Measurements from ENCODE around the gene DHFR2.
A peak's percentile ranks its signal among the peaks of the same experiment; 100 is the strongest.
"Not testable (repeated sequence)": the region's sequence is repeated elsewhere in the genome, so short reads cannot be mapped to it uniquely, and the experiment has no call there.

Gene DHFR2

DNA sequence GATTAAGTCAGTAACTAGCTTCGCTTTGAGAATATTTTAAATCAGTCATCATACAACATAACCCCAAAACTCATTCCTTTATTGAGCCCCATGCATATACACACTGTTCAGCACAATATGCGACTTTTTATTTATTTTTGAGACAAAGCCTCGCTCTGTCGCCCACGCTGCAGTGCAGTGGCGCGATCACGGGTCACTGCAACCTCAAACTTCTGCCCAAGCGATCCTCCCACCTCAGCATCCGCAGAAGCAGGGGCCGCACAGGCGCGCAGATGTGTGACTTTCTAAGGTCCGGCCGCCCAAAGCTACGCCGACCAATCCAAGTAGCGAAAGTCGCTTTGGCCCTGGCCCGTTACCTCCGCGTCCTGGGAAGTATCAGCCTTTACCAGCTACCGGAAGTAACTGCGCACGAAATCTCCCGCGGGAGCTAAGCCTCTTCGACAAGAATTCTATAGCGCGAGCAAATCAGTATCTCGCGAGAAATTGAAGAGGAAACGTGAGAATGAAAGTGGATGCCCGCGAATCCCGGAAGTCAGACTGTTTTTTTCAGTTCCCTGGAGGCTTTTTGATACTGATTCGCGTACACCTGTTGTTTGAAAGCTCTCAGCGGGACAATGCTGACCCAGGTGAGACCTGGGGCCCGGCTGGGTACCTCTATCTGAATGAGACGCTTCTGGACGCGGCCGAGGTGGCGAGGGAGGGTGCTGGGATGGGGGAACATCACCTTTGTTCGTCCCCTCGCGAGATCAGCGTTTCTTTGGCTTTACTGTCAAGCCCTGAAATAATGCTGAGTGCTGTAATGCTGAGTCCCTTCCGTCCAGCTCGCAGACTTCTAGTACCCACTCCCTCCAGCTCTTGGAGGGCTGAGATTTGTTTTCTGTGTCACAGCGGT lies at the start of gene DHFR2, which contains the start of gene NSUN3:
Gene DHFR2, minus strand, starts transcription at position 404 of the 892 bp plus-strand sequence. CDS start 1,405 bp downstream, outside the sequence.
Gene NSUN3, plus strand, starts transcription at position 549 of the 892 bp plus-strand sequence. Its CDS starts 66 bp downstream, at position 615.
- TF ChIP-seq, protein P1, sequence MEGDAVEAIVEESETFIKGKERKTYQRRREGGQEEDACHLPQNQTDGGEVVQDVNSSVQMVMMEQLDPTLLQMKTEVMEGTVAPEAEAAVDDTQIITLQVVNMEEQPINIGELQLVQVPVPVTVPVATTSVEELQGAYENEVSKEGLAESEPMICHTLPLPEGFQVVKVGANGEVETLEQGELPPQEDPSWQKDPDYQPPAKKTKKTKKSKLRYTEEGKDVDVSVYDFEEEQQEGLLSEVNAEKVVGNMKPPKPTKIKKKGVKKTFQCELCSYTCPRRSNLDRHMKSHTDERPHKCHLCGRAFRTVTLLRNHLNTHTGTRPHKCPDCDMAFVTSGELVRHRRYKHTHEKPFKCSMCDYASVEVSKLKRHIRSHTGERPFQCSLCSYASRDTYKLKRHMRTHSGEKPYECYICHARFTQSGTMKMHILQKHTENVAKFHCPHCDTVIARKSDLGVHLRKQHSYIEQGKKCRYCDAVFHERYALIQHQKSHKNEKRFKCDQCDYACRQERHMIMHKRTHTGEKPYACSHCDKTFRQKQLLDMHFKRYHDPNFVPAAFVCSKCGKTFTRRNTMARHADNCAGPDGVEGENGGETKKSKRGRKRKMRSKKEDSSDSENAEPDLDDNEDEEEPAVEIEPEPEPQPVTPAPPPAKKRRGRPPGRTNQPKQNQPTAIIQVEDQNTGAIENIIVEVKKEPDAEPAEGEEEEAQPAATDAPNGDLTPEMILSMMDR (conservative IDR thresholded peaks at IDR 0.05; ENCODE audit: low read depth, low read length) = no peak
- DNase-seq (ENCODE audit: low read depth) = peak; percentile 98
- peak within 1 kb of the TSS; percentile 82 for H3K4me3 ChIP-seq (ENCODE audit: low read depth, low read length)

DNA sequence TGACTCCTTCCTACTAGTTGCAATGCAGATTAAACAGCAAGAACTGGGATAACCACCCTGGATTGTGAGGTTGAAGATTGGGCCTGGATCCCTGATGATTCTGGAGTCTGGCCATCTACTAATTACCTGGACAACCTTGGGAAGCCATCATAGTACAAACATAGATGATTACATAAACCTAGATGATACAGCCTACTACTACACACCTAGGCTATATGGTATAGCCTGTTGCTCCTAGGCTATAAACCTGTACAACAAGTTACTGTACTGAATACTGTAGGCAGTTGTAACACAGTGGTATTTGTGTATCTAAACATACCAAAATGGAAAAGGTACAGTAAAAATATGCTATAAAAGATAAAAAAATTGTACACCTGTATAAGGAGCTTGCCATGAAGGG lies 48.1 kb upstream of the DHFR2 start:
- TF ChIP-seq, protein P1 (conservative IDR thresholded peaks at IDR 0.05; ENCODE audit: low read depth, low read length) = no peak
- no peak overlapping the region for H3K4me3 ChIP-seq (ENCODE audit: low read depth, low read length)
- no peak for DNase-seq (ENCODE audit: low read depth)

DNA sequence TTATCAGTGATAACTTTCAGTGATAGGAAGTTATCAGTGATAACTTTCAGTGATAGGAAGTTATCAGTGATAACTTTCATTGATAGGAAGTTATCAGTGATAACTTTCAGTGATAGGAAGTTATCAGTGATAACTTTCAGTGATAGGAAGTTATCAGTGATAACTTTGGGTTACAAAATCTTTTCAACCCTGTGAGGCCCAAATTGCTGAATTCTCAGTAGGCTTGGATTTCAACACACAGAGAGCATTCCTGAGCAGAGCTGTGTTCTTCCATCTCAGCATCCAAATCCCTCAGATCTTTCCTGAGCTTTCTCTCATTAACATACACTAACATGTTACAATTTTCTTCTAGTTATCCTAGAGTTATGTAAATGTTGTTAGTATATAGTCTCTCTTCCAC lies 47.5 kb upstream of the DHFR2 start:
- H3K4me3 ChIP-seq (ENCODE audit: low read depth, low read length) = not testable (repeated sequence)
- DNase-seq (ENCODE audit: low read depth) = peak; percentile 7

DNA sequence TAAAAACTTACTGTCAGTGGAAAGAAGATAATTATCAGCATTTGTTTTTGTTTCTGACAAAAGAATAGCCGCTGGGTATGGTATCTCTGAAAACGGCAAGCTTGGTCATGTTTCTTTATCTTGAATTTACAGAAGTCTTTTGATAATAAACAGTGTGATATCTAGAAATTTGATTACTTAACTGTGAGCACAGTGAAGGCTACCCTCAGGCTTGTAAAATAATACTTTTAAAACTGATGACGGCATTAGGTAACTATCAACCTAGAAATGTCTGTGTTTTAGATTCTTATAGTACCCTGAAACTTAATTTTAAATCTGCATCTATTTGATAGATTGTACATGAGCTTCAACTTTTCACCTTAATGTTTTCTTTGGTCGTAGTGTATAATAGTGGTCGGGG lies 43.6 kb upstream of the DHFR2 start:
- no peak for DNase-seq (ENCODE audit: low read depth)
- TF ChIP-seq, protein P1 (conservative IDR thresholded peaks at IDR 0.05; ENCODE audit: low read depth, low read length) = no peak
- no peak overlapping the region for H3K4me3 ChIP-seq (ENCODE audit: low read depth, low read length)

DNA sequence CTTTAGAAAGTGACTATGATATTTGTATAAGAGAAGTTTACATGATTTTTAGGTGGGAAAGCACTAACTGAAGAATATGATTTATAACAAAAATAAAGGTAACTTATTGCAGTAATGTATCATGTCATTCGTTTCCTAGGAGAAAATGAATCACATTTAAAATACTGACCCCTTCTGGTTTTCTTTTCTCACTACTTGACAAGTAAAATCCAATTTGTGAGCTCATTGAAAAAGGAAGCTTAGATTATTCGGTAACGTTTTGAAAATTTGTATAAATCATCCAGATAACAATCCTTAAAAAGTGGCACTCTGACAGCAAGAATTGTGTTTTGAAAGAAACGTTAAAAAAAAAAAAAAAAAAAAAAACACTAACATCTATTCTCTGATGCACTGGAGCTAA lies 39.1 kb upstream of the DHFR2 start:
- DNase-seq (ENCODE audit: low read depth) = peak; percentile 62
- TF ChIP-seq, protein P1 (conservative IDR thresholded peaks at IDR 0.05; ENCODE audit: low read depth, low read length) = peak; percentile 47
- H3K4me3 ChIP-seq (ENCODE audit: low read depth, low read length) = no peak overlapping the region

DNA sequence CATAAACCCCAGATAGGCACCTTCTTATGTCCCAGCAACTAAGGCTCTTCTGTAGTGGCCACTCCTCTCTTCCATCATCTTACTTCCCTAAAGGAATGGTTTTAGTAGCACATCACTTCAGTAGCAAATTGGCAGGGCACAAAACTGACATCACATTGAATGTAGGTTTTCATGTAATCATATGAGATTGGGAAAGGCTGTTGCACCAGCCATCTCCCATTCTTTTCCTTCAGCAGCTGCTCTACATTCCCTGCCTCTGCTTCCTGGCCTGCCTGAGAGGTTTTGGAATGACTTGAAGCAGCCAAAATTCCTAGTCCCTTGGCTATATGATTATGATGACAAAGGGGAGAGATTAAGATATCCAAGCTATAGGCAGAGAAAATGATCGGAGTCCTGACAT lies 36.6 kb upstream of the DHFR2 start:
- TF ChIP-seq, protein P1 (conservative IDR thresholded peaks at IDR 0.05; ENCODE audit: low read depth, low read length) = no peak
- no peak for DNase-seq (ENCODE audit: low read depth)
- no peak overlapping the region for H3K4me3 ChIP-seq (ENCODE audit: low read depth, low read length)

DNA sequence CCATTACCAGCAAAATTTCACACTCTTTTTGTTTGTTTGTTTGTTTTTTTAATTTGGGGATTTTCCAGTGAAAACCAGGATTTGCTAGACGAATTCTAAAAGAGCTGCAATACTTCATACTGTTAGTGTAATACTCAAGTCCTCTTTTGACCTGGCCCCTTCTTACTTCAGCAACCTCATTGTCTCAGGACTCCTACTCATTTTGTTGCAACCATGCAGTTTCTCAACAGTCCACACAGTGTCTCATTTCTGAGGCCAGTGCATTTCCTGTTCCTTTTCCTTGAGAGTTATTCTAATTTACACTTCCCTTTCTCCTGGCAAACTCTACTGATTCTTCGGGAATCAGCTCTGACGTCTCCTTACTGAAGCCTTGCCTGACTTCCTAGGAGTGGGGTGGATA lies 35.7 kb upstream of the DHFR2 start:
- TF ChIP-seq, protein P1 (conservative IDR thresholded peaks at IDR 0.05; ENCODE audit: low read depth, low read length) = peak; percentile 32
- H3K4me3 ChIP-seq (ENCODE audit: low read depth, low read length) = no peak overlapping the region
- peak; percentile 77 for DNase-seq (ENCODE audit: low read depth)

Data from choroid plexus epithelial cell (primary cell).